PC-9 (cell line): ENCODE data around the gene GPR17. TPM values are rescaled to one million over a fixed set of nuclear protein-coding genes. Genes with fewer than 3 reads are reported as not detected.
A peak's percentile ranks its signal among the peaks of the same experiment; 100 is the strongest.

Experiments used
- BruUV-seq: library from RNA; stranded (reverse); fragments of 400-500 nt; replicated peaks from 2 replicates; lab custom pipeline; 2021; lab: Mats Ljungman, UMichigan
- CTCF ChIA-PET: fragments of 300-600 bp; sonication (Branson Sonifier 250); formaldehyde crosslinking; loops from one replicate; lab custom pipeline; 2022; ENCODE audit warnings: antibody characterized with exemption; lab: Charles Lee
- POLR2A ChIA-PET: fragments of 300-600 bp; sonication (Branson Sonifier 250); formaldehyde crosslinking; loops from one replicate; lab custom pipeline; 2022; ENCODE audit warnings: antibody characterized with exemption; ENCODE audit not compliant: unreplicated experiment; lab: Charles Lee
- DNase-seq, 2 experiments: peaks; one replicate each; pipeline versions ENCODE4 v3.0.0 to v3.0.0-alpha.2; 2015 to 2022; ENCODE audit warnings: mixed read lengths in 1 of 2
- H2AFZ ChIP-seq: fragments of 200-600 bp; sonication (generic); 2 replicates; pipeline ENCODE4 v1.8.1; 2017; ENCODE audit warnings: antibody characterized with exemption
- H3F3A ChIP-seq: fragments of 200-600 bp; sonication (generic); 2 replicates; pipeline ENCODE4 v1.8.1; 2017; ENCODE audit warnings: antibody characterized with exemption, mild to moderate bottlenecking, low read depth; ENCODE audit not compliant: insufficient read depth
- H3K27ac ChIP-seq: fragments of 200-600 bp; sonication (generic); 2 replicates; pipeline ENCODE4 v1.6.1; 2016; ENCODE audit warnings: mixed run types
- H3K27me3 ChIP-seq: fragments of 200-600 bp; sonication (generic); 2 replicates; pipeline ENCODE4 v1.6.1; 2016; ENCODE audit warnings: low read depth, mixed run types; ENCODE audit not compliant: insufficient read depth
- H3K36me3 ChIP-seq: fragments of 200-600 bp; sonication (generic); 2 replicates; pipeline ENCODE4 v1.6.1; 2016; ENCODE audit warnings: low read depth, mixed run types
- H3K4me1 ChIP-seq: fragments of 200-600 bp; sonication (generic); replicated peaks from 2 replicates; pipeline ENCODE4 v1.6.1; 2016; ENCODE audit warnings: mixed run types; ENCODE audit not compliant: insufficient read depth
- H3K4me2 ChIP-seq: fragments of 200-600 bp; sonication (generic); 2 replicates; pipeline ENCODE4 v1.6.1; 2017; ENCODE audit warnings: mixed run types
- H3K4me3 ChIP-seq: fragments of 200-600 bp; sonication (generic); 2 replicates; pipeline ENCODE4 v1.6.1; 2016; ENCODE audit warnings: mixed run types
- H3K79me2 ChIP-seq: fragments of 200-600 bp; sonication (generic); 2 replicates; pipeline ENCODE4 v1.6.1; 2017; ENCODE audit warnings: low read depth, mixed run types
- H3K9me2 ChIP-seq: fragments of 200-600 bp; sonication (generic); 2 replicates; pipeline ENCODE4 v1.8.1; 2017; ENCODE audit warnings: mild to moderate bottlenecking; ENCODE audit not compliant: insufficient read depth
- H3K9me3 ChIP-seq: fragments of 200-600 bp; sonication (generic); 2 replicates; pipeline ENCODE4 v1.8.1; 2016; ENCODE audit warnings: low read depth; ENCODE audit not compliant: insufficient read depth
- H4K20me1 ChIP-seq: fragments of 200-600 bp; sonication (generic); 2 replicates; pipeline ENCODE4 v1.8.1; 2017; ENCODE audit not compliant: insufficient read depth
- CTCF ChIP-seq: fragments of 200-600 bp; sonication (generic); conservative IDR thresholded peaks from 2 replicates; pipeline ENCODE4 v1.6.1; 2017; ENCODE audit warnings: mixed run types, antibody characterized with exemption, mild to moderate bottlenecking, moderate library complexity
- EZH2 ChIP-seq: fragments of 200-600 bp; sonication (generic); IDR thresholded peaks from 2 replicates; pipeline ENCODE4 v1.8.0; 2017; ENCODE audit warnings: antibody characterized with exemption, low read depth
- intact Hi-C: fragments of 100-400 bp; cut with micrococcal nuclease; formaldehyde crosslinking; loops from one replicate; pipeline ENCODE4 v1.10.0; 2022; ENCODE audit not compliant: unreplicated experiment
- total RNA-seq: library from RNA; stranded (reverse); gene quantifications from 2 replicates; pipeline ENCODE4 v1.2.3, GENCODE V29; 2021

The GPR17 gene
- total RNA-seq, 1 experiment from 2014 or later, result not detected

DNA sequence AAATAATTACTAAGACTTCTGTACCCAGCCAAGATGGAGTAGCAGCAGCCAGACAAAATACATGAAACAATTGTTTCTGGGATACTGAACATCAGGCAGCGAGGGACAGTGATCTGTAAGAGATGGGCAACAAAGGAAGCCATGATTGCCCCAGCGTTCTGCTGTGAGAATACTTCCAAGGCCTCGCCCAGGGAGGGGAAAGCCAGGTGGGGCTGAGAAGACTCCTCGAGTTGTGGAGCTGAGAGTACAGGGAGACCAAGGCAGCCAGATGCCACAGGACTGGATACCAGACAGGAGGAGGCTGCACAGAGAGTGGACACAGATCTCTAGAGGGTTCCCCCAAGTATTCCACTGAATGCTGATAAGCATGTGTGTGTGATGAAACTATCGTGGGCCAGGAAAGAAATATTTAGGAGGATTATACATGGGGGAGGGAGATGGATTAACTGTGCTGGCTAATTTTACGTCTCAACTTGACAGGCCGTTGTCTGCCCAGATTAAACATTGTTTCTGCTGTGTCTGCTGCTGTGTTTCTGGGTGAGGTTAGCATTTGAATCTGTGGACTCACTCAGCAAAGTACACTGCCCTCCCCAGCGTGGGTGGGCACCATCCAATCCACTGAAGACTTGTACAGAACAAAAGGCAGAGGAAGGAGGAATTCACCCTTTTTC lies 39.6 kb downstream of the GPR17 start:
- Histone ChIP-seq H3K27me3 (no peaks in the 10 kb centered on the region; the same call in 1 of the 2 replicates), H4K20me1 (no peaks in the 10 kb centered on the region), H3F3A (no peaks in the 10 kb centered on the region), H3K9me3 (peaks cover 3% of the 10 kb centered on the region), H3K36me3 (no peaks in the 10 kb centered on the region), H3K4me2 (no peak overlapping the region), H3K79me2 (no peaks in the 10 kb centered on the region), H3K9me2 (no peaks in the 10 kb centered on the region), H2AFZ (no peak overlapping the region), H3K4me1 (no peaks in the 10 kb centered on the region), H3K4me3 (no peak overlapping the region), H3K27ac (no peak overlapping the region)
- no TSS peak for BruUV-seq
- intact Hi-C loops, result no loop called here
- DNase-seq, result no peak
- CTCF ChIA-PET, result no interaction called here
- TF ChIP-seq EZH2, result no peak
- no peak for TF ChIP-seq CTCF
- POLR2A ChIA-PET, result no interaction called here

DNA sequence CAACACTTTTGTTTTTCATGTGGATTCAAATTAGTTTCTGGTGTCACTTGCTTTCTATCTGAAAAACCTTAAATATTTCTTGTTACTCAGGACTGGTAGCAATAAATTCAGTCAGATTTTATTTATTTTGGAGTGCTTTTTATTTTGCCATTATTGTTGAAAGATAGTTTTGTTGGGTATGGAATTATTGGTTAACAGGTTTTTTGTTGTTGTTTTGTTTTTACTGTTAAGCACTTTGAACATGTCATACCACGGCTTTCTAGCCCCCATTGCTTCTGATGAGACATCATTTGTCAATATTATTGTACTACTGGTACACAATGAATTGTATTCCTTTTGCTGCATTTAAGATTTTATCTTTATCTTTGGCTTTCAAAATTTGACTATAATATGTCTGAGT lies 42.5 kb downstream of the GPR17 start:
- Histone ChIP-seq H3K4me2 (no peak overlapping the region), H3K36me3 (no peaks in the 10 kb centered on the region), H3K27me3 (no peaks in the 10 kb centered on the region; the same call in 1 of the 2 replicates), H3K79me2 (no peaks in the 10 kb centered on the region), H3F3A (no peaks in the 10 kb centered on the region), H4K20me1 (no peaks in the 10 kb centered on the region), H3K4me3 (no peak overlapping the region), H3K27ac (no peak overlapping the region), H3K9me2 (no peaks in the 10 kb centered on the region), H2AFZ (no peak overlapping the region), H3K4me1 (no peaks in the 10 kb centered on the region), H3K9me3 (peaks cover 14% of the 10 kb centered on the region)
- ChIA-PET CTCF (no interaction called here), POLR2A (no interaction called here)
- DNase-seq, result peak in 1 of 2 experiments; percentile 24
- intact Hi-C loops, result no loop called here
- TF ChIP-seq CTCF (no peak), EZH2 (no peak)
- no TSS peak for BruUV-seq

DNA sequence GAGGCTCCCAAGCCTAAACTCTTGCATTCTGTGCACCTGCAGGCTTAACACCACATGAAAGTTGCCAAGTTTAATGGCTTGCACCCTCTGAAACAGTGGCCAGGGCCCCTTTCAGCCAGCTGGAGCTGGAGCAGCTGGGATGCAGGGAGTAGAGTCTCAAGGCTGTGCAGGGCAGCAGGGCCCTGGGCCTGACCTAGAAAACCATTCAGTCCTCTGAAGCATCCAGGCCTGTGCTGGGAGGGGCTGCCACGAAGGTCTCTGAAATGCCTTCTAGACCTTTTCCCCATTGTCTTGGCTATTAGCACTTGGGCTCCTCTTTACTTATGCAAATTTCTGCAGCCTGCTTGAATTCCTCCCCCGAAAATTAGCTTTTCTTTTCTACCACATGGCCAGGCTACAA lies 44.7 kb downstream of the GPR17 start:
- POLR2A ChIA-PET, result no interaction called here

More for the DNA sequence above, 44.7 kb downstream of the GPR17 start:
- Histone ChIP-seq H4K20me1 (no peaks in the 10 kb centered on the region), H3K79me2 (no peaks in the 10 kb centered on the region), H3F3A (no peaks in the 10 kb centered on the region), H3K4me1 (no peaks in the 10 kb centered on the region), H3K4me3 (no peak overlapping the region), H3K27me3 (no peaks in the 10 kb centered on the region), H2AFZ (no peak overlapping the region), H3K27ac (no peak overlapping the region), H3K9me2 (no peaks in the 10 kb centered on the region), H3K4me2 (no peak overlapping the region), H3K36me3 (no peaks in the 10 kb centered on the region), H3K9me3 (peaks cover 14% of the 10 kb centered on the region)
- no peak for TF ChIP-seq CTCF
- no peak for TF ChIP-seq EZH2
- DNase-seq, result no peak
- BruUV-seq, result no TSS peak
- intact Hi-C loops, result no loop called here
- CTCF ChIA-PET, result no interaction called here
